Effector memory CD8-positive, alpha-beta T cell (primary cell): ENCODE data around the gene RPL36.
A peak's percentile ranks its signal among the peaks of the same experiment; 100 is the strongest.

Experiments
- ATAC-seq: fragments of 150-1000 bp; cut with Tn5 transposase; replicated peaks from 2 replicates; pipeline ENCODE4 v1.10.0; 2021; ENCODE audit warnings: mild to moderate bottlenecking, moderate library complexity
- DNase-seq, 3 experiments: peaks; one replicate each; pipeline ENCODE4 v3.0.0; 2021
- H3K27ac Mint-ChIP-seq, 2 donors: one replicate each; pipeline ENCODE4 v1.8.0; 2022; ENCODE audit warnings: mild to moderate bottlenecking in 2 of 2, mixed read lengths in 2 of 2, moderate library complexity in 2 of 2
- H3K27me3 Mint-ChIP-seq, 2 donors: one replicate each; pipeline ENCODE4 v1.8.0; 2022; ENCODE audit warnings: mixed read lengths in 2 of 2
- H3K36me3 Mint-ChIP-seq: one replicate; pipeline ENCODE4 v1.8.0; 2022; ENCODE audit warnings: mild to moderate bottlenecking, moderate library complexity, mixed read lengths; ENCODE audit not compliant: insufficient read depth
- H3K4me1 Mint-ChIP-seq, 2 donors: one replicate each; pipeline ENCODE4 v1.8.0; 2022; ENCODE audit warnings: low read depth in 2 of 2, mixed read lengths in 2 of 2
- H3K4me3 Mint-ChIP-seq, 2 donors: one replicate each; pipeline ENCODE4 v1.8.0; 2022; ENCODE audit warnings: mild to moderate bottlenecking in 2 of 2, mixed read lengths in 2 of 2, moderate library complexity in 2 of 2
- H3K9me3 Mint-ChIP-seq, 2 donors: one replicate each; pipeline ENCODE4 v1.8.0; 2022; ENCODE audit warnings: mixed read lengths in 2 of 2

Gene RPL36

GRCh38 chr19:5678071-5678718 is 11.9 kb upstream of the RPL36 start:
- no peaks in the 10 kb centered on the region for H3K9me3 Mint-ChIP-seq
- H3K4me1 Mint-ChIP-seq = peaks cover 17 to 31% of the 10 kb centered on the region in 2 donors
- no peak for ATAC-seq
- no peak for DNase-seq
- H3K27ac Mint-ChIP-seq = no peak overlapping the region
- H3K27me3 Mint-ChIP-seq = no peaks in the 10 kb centered on the region
- no peak overlapping the region for H3K4me3 Mint-ChIP-seq
- peaks cover 23% of the 10 kb centered on the region for H3K36me3 Mint-ChIP-seq

DNA sequence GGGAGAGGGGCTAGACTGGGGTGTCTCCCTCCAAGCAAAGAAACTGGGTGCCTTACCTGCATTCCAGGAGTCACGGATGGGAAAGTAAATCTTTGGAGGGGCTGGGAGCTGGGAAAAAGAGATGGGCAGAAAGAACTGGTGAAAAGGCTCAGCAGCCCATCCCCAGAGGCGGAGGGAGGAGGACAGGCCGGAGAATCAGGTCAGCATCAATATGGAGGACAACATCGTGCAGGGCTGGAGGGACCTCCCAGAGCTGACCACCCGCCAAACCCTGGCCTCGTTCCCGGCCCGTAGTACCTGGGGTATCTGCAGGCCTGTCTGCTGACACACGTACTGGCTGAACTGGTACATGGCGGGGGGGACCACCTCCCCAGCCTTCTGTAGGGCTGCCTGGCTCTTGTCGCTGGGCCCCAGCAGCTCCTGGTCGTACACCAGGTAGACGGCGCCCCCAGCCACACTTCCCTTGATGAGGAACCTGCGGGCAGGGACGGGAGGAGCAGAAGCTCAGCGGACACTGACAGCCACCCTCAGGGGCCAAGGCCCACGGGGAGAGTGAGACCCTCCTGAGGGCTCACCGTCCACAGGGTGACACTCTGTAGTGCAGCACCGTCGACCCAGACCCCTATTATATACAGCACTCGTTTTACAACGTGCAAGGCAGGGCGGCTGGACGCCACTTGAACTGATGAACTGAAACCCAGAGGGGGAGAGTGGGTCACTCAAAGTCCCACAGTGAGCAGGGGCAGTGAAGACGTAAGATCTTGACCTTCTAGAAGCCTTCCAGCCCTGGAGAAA is 10.6 kb upstream of the RPL36 start:
- Mint-ChIP-seq H3K4me3 (peak overlapping the region; percentile 84 to 88), H3K36me3 (peaks cover 23% of the 10 kb centered on the region), H3K4me1 (peaks cover 17 to 31% of the 10 kb centered on the region in 2 donors), H3K27me3 (no peaks in the 10 kb centered on the region), H3K9me3 (no peaks in the 10 kb centered on the region), H3K27ac (peak overlapping the region; percentile 97 to 99)
- ATAC-seq = no peak
- DNase-seq = no peak

DNA sequence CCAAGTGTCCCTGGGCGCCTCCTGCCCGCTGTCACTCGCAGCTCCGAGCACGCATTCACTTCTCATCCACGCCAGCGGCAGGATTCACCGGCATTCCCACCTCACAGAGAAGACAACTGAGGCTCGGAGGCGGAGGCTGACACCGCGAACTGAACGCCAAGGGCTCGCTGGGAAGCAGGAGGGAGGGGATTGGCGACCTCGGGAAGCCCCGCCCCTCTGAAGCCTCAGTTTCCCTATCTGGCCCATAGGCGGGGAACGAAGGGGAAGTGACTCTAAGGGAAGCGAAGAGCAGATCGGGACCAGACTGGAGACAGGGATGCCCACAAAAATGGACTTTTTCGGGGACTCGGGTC is 10.0 kb upstream of the RPL36 start:
- Mint-ChIP-seq H3K4me3 (peak overlapping the region; percentile 84 to 88), H3K9me3 (no peaks in the 10 kb centered on the region), H3K4me1 (peaks cover 17 to 31% of the 10 kb centered on the region in 2 donors), H3K27me3 (no peaks in the 10 kb centered on the region), H3K27ac (peak overlapping the region; percentile 97 to 99), H3K36me3 (peaks cover 23% of the 10 kb centered on the region)
- DNase-seq (no peak), ATAC-seq (no peak)

- Mint-ChIP-seq H3K27me3 (no peaks in the 10 kb centered on the region), H3K4me1 (peaks cover 17 to 31% of the 10 kb centered on the region in 2 donors), H3K36me3 (peaks cover 23% of the 10 kb centered on the region), H3K4me3 (peak within 1 kb of the TSS; percentile 84 to 88), H3K27ac (peak within 1 kb of the TSS; percentile 97 to 99), H3K9me3 (no peaks in the 10 kb centered on the region)
- peak; percentile 93 for ATAC-seq
- DNase-seq = peak; percentile 97 to 98 (median 97)
These were observed 9.4 kb upstream of the RPL36 start, which contains the start of the genes HSD11B1L and MICOS13 for GRCh38 chr19:5680437-5681368. TSS of gene HSD11B1L (plus strand) at chr19:5681027. CDS start at chr19:5684833, 3,806 bp downstream. TSS of gene MICOS13 (minus strand) at chr19:5680516. CDS start at chr19:5680486, 30 bp downstream.

DNA sequence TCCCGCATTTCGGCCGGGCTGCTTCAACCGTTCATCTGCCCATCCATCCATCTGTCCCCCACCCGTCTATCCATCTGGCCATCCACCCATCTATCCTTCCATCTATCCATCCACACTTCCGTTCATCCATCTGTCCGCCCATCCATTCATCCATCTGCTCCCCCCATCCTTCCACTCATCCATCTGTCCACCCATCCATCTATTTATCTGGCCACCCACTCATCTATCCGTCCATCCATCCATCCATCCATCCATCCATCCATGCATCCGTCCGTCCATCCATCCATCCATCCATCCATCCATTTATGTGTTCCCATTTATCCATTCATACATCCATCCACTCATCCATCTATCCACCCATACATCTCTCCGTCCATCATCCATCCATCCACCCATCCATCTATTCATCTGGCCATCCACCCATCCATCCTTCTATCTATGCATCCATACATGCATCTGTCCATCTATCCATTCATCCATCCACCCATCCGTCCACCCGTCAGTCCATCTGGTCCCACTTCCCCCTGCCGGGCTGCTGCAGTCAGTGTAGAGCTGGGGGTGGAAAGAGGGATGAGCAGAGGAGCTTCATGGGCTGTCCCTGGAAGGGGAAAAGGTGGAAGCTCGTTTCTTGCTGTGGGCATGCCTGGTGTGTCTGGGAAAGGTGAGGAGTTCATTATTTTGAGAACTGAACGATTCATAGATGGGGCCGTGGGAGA is 8.5 kb upstream of the RPL36 start:
- Mint-ChIP-seq H3K27ac (peak overlapping the region; percentile 97 to 99), H3K4me1 (peaks cover 19 to 39% of the 10 kb centered on the region in 2 donors), H3K27me3 (no peaks in the 10 kb centered on the region), H3K4me3 (peak overlapping the region; percentile 43 to 75), H3K9me3 (no peaks in the 10 kb centered on the region), H3K36me3 (peaks cover 23% of the 10 kb centered on the region)
- no peak for DNase-seq
- no peak for ATAC-seq

- H3K4me3 Mint-ChIP-seq = peak overlapping the region; percentile 43 to 75
- DNase-seq = no peak
- H3K36me3 Mint-ChIP-seq = peaks cover 23% of the 10 kb centered on the region
- H3K4me1 Mint-ChIP-seq = peaks cover 19 to 40% of the 10 kb centered on the region in 2 donors
- H3K27ac Mint-ChIP-seq = peak overlapping the region in 1 of 2 donors; percentile 97
- no peak for ATAC-seq
- H3K27me3 Mint-ChIP-seq = no peaks in the 10 kb centered on the region
- H3K9me3 Mint-ChIP-seq = no peaks in the 10 kb centered on the region
These were observed 8.0 kb upstream of the RPL36 start for GRCh38 chr19:5682107-5682482.

GRCh38 chr19:5683177-5683886 is 6.8 kb upstream of the RPL36 start:
- Mint-ChIP-seq H3K4me1 (peaks cover 21 to 43% of the 10 kb centered on the region in 2 donors), H3K27me3 (no peaks in the 10 kb centered on the region), H3K36me3 (peaks cover 21% of the 10 kb centered on the region), H3K9me3 (no peaks in the 10 kb centered on the region), H3K27ac (no peak overlapping the region), H3K4me3 (peak overlapping the region in 1 of 2 donors; percentile 3)
- no peak for DNase-seq
- ATAC-seq = no peak

- DNase-seq (no peak), ATAC-seq (no peak)
- Mint-ChIP-seq H3K9me3 (no peaks in the 10 kb centered on the region), H3K4me1 (peaks cover 22 to 33% of the 10 kb centered on the region in 2 donors), H3K36me3 (peaks cover 18% of the 10 kb centered on the region), H3K27me3 (no peaks in the 10 kb centered on the region), H3K27ac (no peak overlapping the region), H3K4me3 (no peak overlapping the region)
These were observed 5.2 kb upstream of the RPL36 start for GRCh38 chr19:5684694-5685430.

GRCh38 chr19:5686326-5686646 is 3.8 kb upstream of the RPL36 start:
- peaks cover 23% of the 10 kb centered on the region for H3K36me3 Mint-ChIP-seq
- no peak for DNase-seq
- no peak for ATAC-seq
- H3K4me3 Mint-ChIP-seq = peak overlapping the region; percentile 78 to 81
- no peaks in the 10 kb centered on the region for H3K9me3 Mint-ChIP-seq
- H3K27me3 Mint-ChIP-seq = no peaks in the 10 kb centered on the region
- H3K4me1 Mint-ChIP-seq = peaks cover 26 to 32% of the 10 kb centered on the region in 2 donors
- H3K27ac Mint-ChIP-seq = peak overlapping the region; percentile 81 to 90

- peaks cover 28% of the 10 kb centered on the region for H3K36me3 Mint-ChIP-seq
- DNase-seq (peak; percentile 92 to 93 (median 93)), ATAC-seq (peak; percentile 57)
- H3K9me3 Mint-ChIP-seq = no peaks in the 10 kb centered on the region
- H3K4me3 Mint-ChIP-seq = peak overlapping the region; percentile 78 to 81
- peaks cover 22 to 27% of the 10 kb centered on the region in 2 donors for H3K4me1 Mint-ChIP-seq
- no peaks in the 10 kb centered on the region for H3K27me3 Mint-ChIP-seq
- H3K27ac Mint-ChIP-seq = peak overlapping the region; percentile 81 to 90
These were observed 3.3 kb upstream of the RPL36 start for GRCh38 chr19:5686647-5687359.

- Mint-ChIP-seq H3K4me1 (peaks cover 24 to 26% of the 10 kb centered on the region in 2 donors), H3K27me3 (no peaks in the 10 kb centered on the region), H3K27ac (peak overlapping the region in 1 of 2 donors; percentile 81), H3K4me3 (peak overlapping the region; percentile 78 to 81), H3K9me3 (no peaks in the 10 kb centered on the region), H3K36me3 (peaks cover 36% of the 10 kb centered on the region)
- ATAC-seq = no peak
- no peak for DNase-seq
These were observed 2.5 kb upstream of the RPL36 start for GRCh38 chr19:5687360-5688198.
